Astrocyte (in vitro differentiated cells and primary cell): Measurements from ENCODE around the gene BPI. TPM values are rescaled to one million over a fixed set of nuclear protein-coding genes. Genes with fewer than 3 reads are reported as not detected.

Experiments used
- DNase-seq: peaks from one replicate; pipeline ENCODE4 v3.0.0-alpha.2; 2010; ENCODE audit warnings: low read depth
- FAIRE-seq: peaks from 2 replicates; lab custom pipeline; 2011; peaks lifted over from hg19 to GRCh38; lab: Jason Lieb, UNC
- H2AFZ ChIP-seq: 2 replicates; pipeline ENCODE4 v1.6.0; 2012; ENCODE audit warnings: low read depth, low read length, inconsistent platforms
- H3K27ac ChIP-seq: 2 replicates; pipeline ENCODE4 v1.5.1; 2011; ENCODE audit warnings: low read depth, low read length, inconsistent platforms
- H3K27me3 ChIP-seq: 2 replicates; pipeline ENCODE4 v1.6.0; 2011; ENCODE audit warnings: low read length, inconsistent platforms; ENCODE audit not compliant: insufficient read depth
- H3K36me3 ChIP-seq: 2 replicates; pipeline ENCODE4 v1.5.1; 2011; ENCODE audit warnings: low read length, inconsistent platforms; ENCODE audit not compliant: insufficient read depth
- H3K4me1 ChIP-seq: 2 replicates; pipeline ENCODE4 v1.5.1; 2011; ENCODE audit warnings: low read length, inconsistent platforms; ENCODE audit not compliant: insufficient read depth
- H3K4me2 ChIP-seq: 2 replicates; pipeline ENCODE4 v1.6.0; 2012; ENCODE audit warnings: low read length, inconsistent platforms
- H3K4me3 ChIP-seq: 2 replicates; pipeline ENCODE4 v1.5.1; 2011; ENCODE audit warnings: low read depth, mild to moderate bottlenecking, low read length, inconsistent platforms; ENCODE audit not compliant: insufficient read depth
- H3K79me2 ChIP-seq: 2 replicates; pipeline ENCODE4 v1.6.0; 2012; ENCODE audit warnings: mild to moderate bottlenecking, low read length, inconsistent platforms; ENCODE audit not compliant: insufficient read depth
- H3K9ac ChIP-seq: 2 replicates; pipeline ENCODE4 v1.6.0; 2012; ENCODE audit warnings: mild to moderate bottlenecking, low read length, inconsistent platforms
- H3K9me3 ChIP-seq: 2 replicates; pipeline ENCODE4 v1.5.1; 2012; ENCODE audit warnings: low read depth, mild to moderate bottlenecking, low read length, inconsistent platforms; ENCODE audit not compliant: insufficient read depth
- H4K20me1 ChIP-seq: 2 replicates; pipeline ENCODE4 v1.6.0; 2012; ENCODE audit warnings: low read length, inconsistent platforms; ENCODE audit not compliant: insufficient read depth
- H3K27ac Mint-ChIP-seq: one replicate; pipeline ENCODE4 v1.8.0; 2021; ENCODE audit warnings: mild to moderate bottlenecking, mixed read lengths; ENCODE audit not compliant: unreplicated experiment
- H3K27me3 Mint-ChIP-seq: one replicate; pipeline ENCODE4 v1.8.0; 2021; ENCODE audit warnings: low read depth, mixed read lengths; ENCODE audit not compliant: unreplicated experiment
- H3K36me3 Mint-ChIP-seq: one replicate; pipeline ENCODE4 v1.8.0; 2021; ENCODE audit warnings: low read depth, mixed read lengths; ENCODE audit not compliant: unreplicated experiment
- H3K4me1 Mint-ChIP-seq: one replicate; pipeline ENCODE4 v1.8.0; 2021; ENCODE audit warnings: low read depth, mixed read lengths; ENCODE audit not compliant: unreplicated experiment
- H3K4me3 Mint-ChIP-seq: one replicate; pipeline ENCODE4 v1.8.0; 2021; ENCODE audit warnings: mild to moderate bottlenecking, moderate library complexity, mixed read lengths; ENCODE audit not compliant: unreplicated experiment
- H3K9me3 Mint-ChIP-seq: one replicate; pipeline ENCODE4 v1.8.0; 2021; ENCODE audit warnings: mild to moderate bottlenecking, mixed read lengths; ENCODE audit not compliant: unreplicated experiment
- EZH2 ChIP-seq: IDR thresholded peaks from 2 replicates; pipeline ENCODE4 v1.6.1; 2012; ENCODE audit warnings: mild to moderate bottlenecking, low read length, inconsistent platforms; ENCODE audit not compliant: insufficient read depth
- total RNA-seq: library from RNA; stranded (reverse); gene quantifications from 2 replicates; pipeline ENCODE4 v1.2.1, GENCODE V29; 2021
- TF ChIP-seq, protein P1 (sequence below): IDR thresholded peaks from 2 replicates; pipeline ENCODE4 v1.5.1; 2011; ENCODE audit warnings: low read depth, mild to moderate bottlenecking, inconsistent platforms, low read length, moderate library complexity; ENCODE audit not compliant: insufficient read depth

The BPI gene
- total RNA-seq, 1 donor from 2014 or later, result not detected

- FAIRE-seq (no peak), DNase-seq (no peak)
- Histone ChIP-seq H3K4me2 (peak overlapping the region; percentile 34), H3K4me3 (no peak overlapping the region), H3K4me1 (peaks cover 12% of the 10 kb centered on the region), H2AFZ (peak overlapping the region; percentile 3), H3K27ac (no peak overlapping the region), H3K9me3 (no peaks in the 10 kb centered on the region), H3K36me3 (no peaks in the 10 kb centered on the region), H4K20me1 (no peaks in the 10 kb centered on the region), H3K9ac (no peak overlapping the region), H3K79me2 (no peaks in the 10 kb centered on the region), H3K27me3 (peaks cover 3% of the 10 kb centered on the region)
- no peak overlapping the region for H3K4me3 Mint-ChIP-seq
- peaks cover 23% of the 10 kb centered on the region for H3K4me1 Mint-ChIP-seq
- TF ChIP-seq, protein P1, sequence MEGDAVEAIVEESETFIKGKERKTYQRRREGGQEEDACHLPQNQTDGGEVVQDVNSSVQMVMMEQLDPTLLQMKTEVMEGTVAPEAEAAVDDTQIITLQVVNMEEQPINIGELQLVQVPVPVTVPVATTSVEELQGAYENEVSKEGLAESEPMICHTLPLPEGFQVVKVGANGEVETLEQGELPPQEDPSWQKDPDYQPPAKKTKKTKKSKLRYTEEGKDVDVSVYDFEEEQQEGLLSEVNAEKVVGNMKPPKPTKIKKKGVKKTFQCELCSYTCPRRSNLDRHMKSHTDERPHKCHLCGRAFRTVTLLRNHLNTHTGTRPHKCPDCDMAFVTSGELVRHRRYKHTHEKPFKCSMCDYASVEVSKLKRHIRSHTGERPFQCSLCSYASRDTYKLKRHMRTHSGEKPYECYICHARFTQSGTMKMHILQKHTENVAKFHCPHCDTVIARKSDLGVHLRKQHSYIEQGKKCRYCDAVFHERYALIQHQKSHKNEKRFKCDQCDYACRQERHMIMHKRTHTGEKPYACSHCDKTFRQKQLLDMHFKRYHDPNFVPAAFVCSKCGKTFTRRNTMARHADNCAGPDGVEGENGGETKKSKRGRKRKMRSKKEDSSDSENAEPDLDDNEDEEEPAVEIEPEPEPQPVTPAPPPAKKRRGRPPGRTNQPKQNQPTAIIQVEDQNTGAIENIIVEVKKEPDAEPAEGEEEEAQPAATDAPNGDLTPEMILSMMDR, result no peak
- TF ChIP-seq EZH2, result no peak
- H3K27me3 Mint-ChIP-seq, result peaks cover 42% of the 10 kb centered on the region
- no peak overlapping the region for H3K27ac Mint-ChIP-seq
- no peaks in the 10 kb centered on the region for H3K36me3 Mint-ChIP-seq
- peaks cover 5% of the 10 kb centered on the region for H3K9me3 Mint-ChIP-seq
These were observed 4.1 kb downstream of the BPI start for GRCh38 chr20:38308047-38308438.

DNA sequence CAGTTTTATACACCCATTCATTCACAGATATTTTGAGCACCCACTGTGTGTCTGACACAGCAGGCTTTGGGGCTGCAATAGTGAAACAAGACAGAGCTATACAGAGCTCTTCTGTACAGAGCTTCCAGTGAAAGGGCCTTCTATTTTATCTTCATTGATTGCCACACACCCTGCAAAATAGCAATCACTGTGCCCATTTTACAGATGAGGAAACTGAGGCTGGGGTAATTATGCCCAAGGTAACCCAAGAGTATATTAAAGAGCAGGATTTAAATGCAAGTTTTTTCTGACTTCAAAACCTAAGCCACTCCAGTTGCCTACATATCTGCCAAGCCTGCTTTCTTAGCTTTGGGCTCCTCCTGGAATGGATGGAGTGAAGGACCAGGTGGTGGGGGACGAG, 4.5 kb downstream of the BPI start:
- no peak overlapping the region for H3K27ac ChIP-seq
- H4K20me1 ChIP-seq, result no peaks in the 10 kb centered on the region
- H3K27me3 Mint-ChIP-seq, result peaks cover 38% of the 10 kb centered on the region
- no peak overlapping the region for H3K4me3 Mint-ChIP-seq
- H3K9ac ChIP-seq, result no peak overlapping the region
- H2AFZ ChIP-seq, result no peak overlapping the region
- H3K4me1 ChIP-seq, result peaks cover 12% of the 10 kb centered on the region
- TF ChIP-seq, protein P1, result no peak
- no peak for TF ChIP-seq EZH2
- FAIRE-seq (no peak), DNase-seq (no peak)
- no peak overlapping the region for H3K4me2 ChIP-seq
- H3K27me3 ChIP-seq, result no peaks in the 10 kb centered on the region
- no peaks in the 10 kb centered on the region for H3K79me2 ChIP-seq
- peaks cover 5% of the 10 kb centered on the region for H3K9me3 Mint-ChIP-seq
- H3K9me3 ChIP-seq, result peaks cover 1% of the 10 kb centered on the region
- no peak overlapping the region for H3K4me3 ChIP-seq
- H3K36me3 Mint-ChIP-seq, result no peaks in the 10 kb centered on the region
- no peak overlapping the region for H3K27ac Mint-ChIP-seq
- H3K36me3 ChIP-seq, result no peaks in the 10 kb centered on the region
- peaks cover 19% of the 10 kb centered on the region for H3K4me1 Mint-ChIP-seq

- H3K27me3 Mint-ChIP-seq, result peaks cover 40% of the 10 kb centered on the region
- no peaks in the 10 kb centered on the region for H3K36me3 Mint-ChIP-seq
- Histone ChIP-seq H4K20me1 (no peaks in the 10 kb centered on the region), H3K9ac (no peak overlapping the region), H3K27me3 (no peaks in the 10 kb centered on the region), H3K36me3 (no peaks in the 10 kb centered on the region), H3K27ac (no peak overlapping the region), H3K9me3 (peaks cover 7% of the 10 kb centered on the region), H2AFZ (no peak overlapping the region), H3K4me3 (no peak overlapping the region), H3K4me2 (no peak overlapping the region), H3K4me1 (peaks cover 12% of the 10 kb centered on the region), H3K79me2 (no peaks in the 10 kb centered on the region)
- no peak for DNase-seq
- H3K9me3 Mint-ChIP-seq, result peaks cover 5% of the 10 kb centered on the region
- H3K4me1 Mint-ChIP-seq, result peaks cover 9% of the 10 kb centered on the region
- no peak overlapping the region for H3K4me3 Mint-ChIP-seq
- FAIRE-seq, result no peak
- no peak overlapping the region for H3K27ac Mint-ChIP-seq
- TF ChIP-seq, protein P1, result no peak
- TF ChIP-seq EZH2, result no peak
These were observed 7.1 kb downstream of the BPI start for GRCh38 chr20:38311091-38311490.
